ENCODE results near the gene GPC6. TPM values are rescaled to one million over a fixed set of nuclear protein-coding genes. Genes with fewer than 3 reads are reported as not detected.
"Not testable (repeated sequence)": the region's sequence is repeated elsewhere in the genome, so short reads cannot be mapped to it uniquely, and the experiment has no call there.

The GPC6 gene
- total RNA-seq, 1 donor from 2014 or later: not detected

DNA sequence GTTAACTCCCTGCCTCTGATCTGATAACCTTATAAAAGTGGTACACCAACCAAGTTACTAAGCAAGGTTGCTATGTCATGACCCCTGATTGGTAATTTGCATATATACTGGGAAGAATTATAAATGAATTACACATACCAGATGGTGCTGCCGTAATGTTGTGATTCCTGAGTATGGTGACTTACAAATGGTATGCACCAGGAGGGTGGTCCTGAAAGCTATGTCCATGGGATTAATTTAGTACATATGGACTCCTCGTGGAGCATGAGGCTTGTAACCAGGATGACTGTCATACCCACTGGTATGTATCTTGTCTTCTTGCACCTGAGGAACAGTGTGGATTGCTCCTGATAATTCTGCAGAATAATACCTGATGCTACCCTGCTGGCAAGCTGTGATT, 240.6 kb downstream of the GPC6 start:
- no peaks in the 10 kb centered on the region for H3K27me3 Mint-ChIP-seq (ENCODE audit: insufficient read depth)
- DNase-seq (ENCODE audit: low spot score): no peak
- H3K27ac Mint-ChIP-seq: no peak overlapping the region
- intact Hi-C loops (cut with micrococcal nuclease): no loop called here
- no peaks in the 10 kb centered on the region for H3K4me1 Mint-ChIP-seq (ENCODE audit: low read depth)
- no peaks in the 10 kb centered on the region for H3K36me3 Mint-ChIP-seq (ENCODE audit: low read depth)
- no peak overlapping the region for H3K4me3 Mint-ChIP-seq
- peaks cover 7% of the 10 kb centered on the region for H3K9me3 Mint-ChIP-seq

DNA sequence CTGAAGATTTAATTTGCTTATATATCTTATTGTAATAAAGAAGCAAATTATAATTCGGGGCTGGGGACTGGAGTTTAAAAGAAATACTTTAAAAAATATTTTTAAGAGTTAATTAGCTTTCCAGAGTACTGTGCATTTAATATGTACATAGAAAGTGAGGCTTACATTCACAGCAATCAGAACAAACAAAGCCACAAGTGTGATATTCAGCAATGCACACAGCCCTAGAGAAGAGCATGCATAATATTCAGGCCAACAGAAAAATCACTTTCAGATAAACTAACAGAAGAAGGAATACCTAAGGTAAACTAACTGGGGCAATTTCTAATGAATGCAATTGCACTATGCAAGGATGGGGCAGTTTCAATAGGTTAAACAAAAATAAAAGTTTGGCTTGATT, 241.8 kb downstream of the GPC6 start:
- DNase-seq (ENCODE audit: low spot score): no peak
- Mint-ChIP-seq H3K9me3 (peaks cover 7% of the 10 kb centered on the region), H3K4me1 (ENCODE audit: low read depth) (no peaks in the 10 kb centered on the region), H3K4me3 (no peak overlapping the region), H3K27me3 (ENCODE audit: insufficient read depth) (no peaks in the 10 kb centered on the region), H3K36me3 (ENCODE audit: low read depth) (no peaks in the 10 kb centered on the region), H3K27ac (no peak overlapping the region)
- intact Hi-C loops (cut with micrococcal nuclease): no loop called here

- H3K27me3 Mint-ChIP-seq (ENCODE audit: insufficient read depth): no peaks in the 10 kb centered on the region
- no peak overlapping the region for H3K4me3 Mint-ChIP-seq
- H3K27ac Mint-ChIP-seq: no peak overlapping the region
- DNase-seq (ENCODE audit: low spot score): no peak
- intact Hi-C loops (cut with micrococcal nuclease): no loop called here
- H3K36me3 Mint-ChIP-seq (ENCODE audit: low read depth): no peaks in the 10 kb centered on the region
- H3K4me1 Mint-ChIP-seq (ENCODE audit: low read depth): no peaks in the 10 kb centered on the region
- peaks cover 7% of the 10 kb centered on the region for H3K9me3 Mint-ChIP-seq
Measured at GRCh38 chr13:93472296-93472695, 245.7 kb downstream of the GPC6 start.

- peaks cover 7% of the 10 kb centered on the region for H3K9me3 Mint-ChIP-seq
- intact Hi-C loops (cut with micrococcal nuclease): no loop called here
- no peaks in the 10 kb centered on the region for H3K36me3 Mint-ChIP-seq (ENCODE audit: low read depth)
- H3K4me3 Mint-ChIP-seq: no peak overlapping the region
- H3K27me3 Mint-ChIP-seq (ENCODE audit: insufficient read depth): no peaks in the 10 kb centered on the region
- no peaks in the 10 kb centered on the region for H3K4me1 Mint-ChIP-seq (ENCODE audit: low read depth)
- DNase-seq (ENCODE audit: low spot score): no peak
- H3K27ac Mint-ChIP-seq: no peak overlapping the region
Measured at GRCh38 chr13:93472814-93473296, 246.2 kb downstream of the GPC6 start.

GRCh38 chr13:93473441-93474270, 247.0 kb downstream of the GPC6 start:
- no peaks in the 10 kb centered on the region for H3K27me3 Mint-ChIP-seq (ENCODE audit: insufficient read depth)
- H3K4me1 Mint-ChIP-seq (ENCODE audit: low read depth): no peaks in the 10 kb centered on the region
- no peak overlapping the region for H3K4me3 Mint-ChIP-seq
- intact Hi-C loops (cut with micrococcal nuclease): no loop called here
- H3K27ac Mint-ChIP-seq: no peak overlapping the region
- no peak for DNase-seq (ENCODE audit: low spot score)
- H3K36me3 Mint-ChIP-seq (ENCODE audit: low read depth): no peaks in the 10 kb centered on the region
- H3K9me3 Mint-ChIP-seq: peaks cover 7% of the 10 kb centered on the region

DNA sequence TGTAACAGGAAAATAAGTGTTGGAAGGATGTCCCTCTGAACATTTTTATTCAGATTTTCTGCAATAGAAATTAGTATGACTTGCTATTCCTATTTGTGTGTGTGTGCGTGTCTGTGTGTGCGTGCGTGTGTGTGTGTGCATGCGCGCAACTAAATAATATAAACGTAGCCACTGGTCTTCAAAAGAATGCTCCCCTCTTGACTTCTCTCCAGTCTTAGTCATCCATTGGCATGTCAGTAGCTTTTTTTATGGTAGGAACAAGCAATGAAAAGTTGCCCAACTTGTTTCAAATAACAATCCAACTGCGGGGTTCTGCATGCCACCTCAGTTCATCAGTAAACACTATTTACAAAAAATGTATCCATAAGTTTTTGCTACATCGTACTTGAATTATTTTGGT, 249.6 kb downstream of the GPC6 start:
- Mint-ChIP-seq H3K27me3 (ENCODE audit: insufficient read depth) (no peaks in the 10 kb centered on the region), H3K9me3 (no peaks in the 10 kb centered on the region), H3K4me3 (no peak overlapping the region), H3K36me3 (ENCODE audit: low read depth) (no peaks in the 10 kb centered on the region), H3K4me1 (ENCODE audit: low read depth) (no peaks in the 10 kb centered on the region), H3K27ac (no peak overlapping the region)
- no peak for DNase-seq (ENCODE audit: low spot score)
- intact Hi-C loops (cut with micrococcal nuclease): loop anchor here (5.0 kb wide), 1 partner anchor 281 kb away; no protein-coding TSS in a partner anchor

GRCh38 chr13:93477238-93477637, 250.6 kb downstream of the GPC6 start:
- Mint-ChIP-seq H3K9me3 (no peaks in the 10 kb centered on the region), H3K27ac (no peak overlapping the region), H3K4me3 (no peak overlapping the region), H3K4me1 (ENCODE audit: low read depth) (no peaks in the 10 kb centered on the region), H3K27me3 (ENCODE audit: insufficient read depth) (no peaks in the 10 kb centered on the region), H3K36me3 (ENCODE audit: low read depth) (no peaks in the 10 kb centered on the region)
- DNase-seq (ENCODE audit: low spot score): no peak
- intact Hi-C loops (cut with micrococcal nuclease): loop anchor here (5.0 kb wide), 1 partner anchor 280 kb away; no protein-coding TSS in a partner anchor

DNA sequence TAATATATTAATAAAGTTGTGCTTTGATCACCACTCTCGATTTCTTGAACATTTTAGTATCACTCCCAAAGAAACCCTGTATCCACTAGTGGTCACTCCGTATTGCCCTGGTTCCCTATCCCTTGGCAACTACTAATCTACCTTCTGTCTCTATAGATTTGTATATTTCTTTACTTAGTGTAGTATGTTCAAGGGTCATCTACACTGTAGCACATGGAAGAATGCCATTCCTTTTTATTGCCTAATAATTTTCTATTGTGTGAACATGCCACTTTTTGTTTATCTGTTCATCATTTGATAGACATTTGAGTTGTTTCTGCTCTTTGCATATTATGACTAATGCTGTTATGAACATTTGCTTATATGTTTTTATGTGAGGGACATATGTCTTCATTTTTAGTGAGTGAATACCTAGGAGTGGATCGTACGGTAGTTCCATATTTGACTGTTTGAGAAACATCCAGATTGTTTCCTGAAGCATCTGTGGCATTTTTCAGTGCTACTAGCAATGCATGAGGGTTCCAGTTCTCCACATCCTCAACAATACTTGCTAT, 254.0 kb downstream of the GPC6 start:
- no peak for DNase-seq (ENCODE audit: low spot score)
- no peak overlapping the region for H3K4me3 Mint-ChIP-seq
- H3K27ac Mint-ChIP-seq: no peak overlapping the region
- H3K4me1 Mint-ChIP-seq (ENCODE audit: low read depth): no peaks in the 10 kb centered on the region
- no peaks in the 10 kb centered on the region for H3K27me3 Mint-ChIP-seq (ENCODE audit: insufficient read depth)
- H3K9me3 Mint-ChIP-seq: no peaks in the 10 kb centered on the region
- H3K36me3 Mint-ChIP-seq (ENCODE audit: low read depth): no peaks in the 10 kb centered on the region
- intact Hi-C loops (cut with micrococcal nuclease): no loop called here

- H3K4me1 Mint-ChIP-seq (ENCODE audit: low read depth); DNase-seq (ENCODE audit: low spot score); H3K36me3 Mint-ChIP-seq (ENCODE audit: low read depth); H3K27me3 Mint-ChIP-seq (ENCODE audit: insufficient read depth); H3K27ac Mint-ChIP-seq; H3K9me3 Mint-ChIP-seq; intact Hi-C loops (cut with micrococcal nuclease); H3K4me3 Mint-ChIP-seq: not testable (repeated sequence)
Measured at GRCh38 chr13:93496117-93496516, 269.5 kb downstream of the GPC6 start.

GRCh38 chr13:93496985-93497673, 270.5 kb downstream of the GPC6 start:
- no peak overlapping the region for H3K4me3 Mint-ChIP-seq
- no peaks in the 10 kb centered on the region for H3K9me3 Mint-ChIP-seq
- intact Hi-C loops (cut with micrococcal nuclease): no loop called here
- no peaks in the 10 kb centered on the region for H3K36me3 Mint-ChIP-seq (ENCODE audit: low read depth)
- no peaks in the 10 kb centered on the region for H3K27me3 Mint-ChIP-seq (ENCODE audit: insufficient read depth)
- H3K4me1 Mint-ChIP-seq (ENCODE audit: low read depth): no peaks in the 10 kb centered on the region
- no peak overlapping the region for H3K27ac Mint-ChIP-seq
- no peak for DNase-seq (ENCODE audit: low spot score)

DNA sequence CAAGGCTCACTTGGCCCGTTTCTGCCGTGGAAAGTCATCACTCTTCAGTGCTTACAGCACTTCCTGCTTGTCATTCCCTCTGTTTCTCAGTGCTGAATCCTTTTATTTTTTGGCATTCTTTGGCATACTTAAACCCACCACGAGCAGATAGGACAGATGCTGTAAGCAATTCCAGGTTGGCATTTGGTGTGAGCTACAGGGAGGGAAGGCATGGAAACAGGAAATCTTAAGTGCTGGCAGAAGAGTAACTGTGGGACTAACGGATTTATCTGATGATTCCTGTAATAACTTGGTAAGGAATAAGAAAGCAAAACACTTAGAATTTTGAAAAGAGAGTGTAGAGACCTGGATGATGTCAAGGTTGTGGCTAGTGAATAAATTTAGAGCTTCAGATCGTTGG, 273.4 kb downstream of the GPC6 start:
- no peak for DNase-seq (ENCODE audit: low spot score)
- Mint-ChIP-seq H3K4me3 (no peak overlapping the region), H3K27me3 (ENCODE audit: insufficient read depth) (no peaks in the 10 kb centered on the region), H3K27ac (no peak overlapping the region), H3K9me3 (no peaks in the 10 kb centered on the region), H3K36me3 (ENCODE audit: low read depth) (no peaks in the 10 kb centered on the region), H3K4me1 (ENCODE audit: low read depth) (no peaks in the 10 kb centered on the region)
- intact Hi-C loops (cut with micrococcal nuclease): no loop called here

- H3K27me3 Mint-ChIP-seq (ENCODE audit: insufficient read depth): no peaks in the 10 kb centered on the region
- DNase-seq (ENCODE audit: low spot score): no peak
- no peak overlapping the region for H3K27ac Mint-ChIP-seq
Measured at GRCh38 chr13:93502071-93502470, 275.5 kb downstream of the GPC6 start.

GRCh38 chr13:93502987-93503615, 276.5 kb downstream of the GPC6 start:
- intact Hi-C loops (cut with micrococcal nuclease): no loop called here
- Mint-ChIP-seq H3K27ac (no peak overlapping the region), H3K4me3 (no peak overlapping the region), H3K27me3 (ENCODE audit: insufficient read depth) (no peaks in the 10 kb centered on the region), H3K4me1 (ENCODE audit: low read depth) (no peaks in the 10 kb centered on the region), H3K36me3 (ENCODE audit: low read depth) (no peaks in the 10 kb centered on the region), H3K9me3 (no peaks in the 10 kb centered on the region)
- DNase-seq (ENCODE audit: low spot score): no peak

More at GRCh38 chr13:93502071-93502470, 275.5 kb downstream of the GPC6 start:
- H3K9me3 Mint-ChIP-seq: no peaks in the 10 kb centered on the region
- H3K4me1 Mint-ChIP-seq (ENCODE audit: low read depth): no peaks in the 10 kb centered on the region
- intact Hi-C loops (cut with micrococcal nuclease): no loop called here
- no peaks in the 10 kb centered on the region for H3K36me3 Mint-ChIP-seq (ENCODE audit: low read depth)
- no peak overlapping the region for H3K4me3 Mint-ChIP-seq
